Endothelial cell of umbilical vein (primary cell): Measurements from ENCODE around the gene ADH6. TPM values are rescaled to one million over a fixed set of nuclear protein-coding genes. Genes with fewer than 3 reads are reported as not detected.

ENCODE experiments used
- BruUV-seq: library from RNA; stranded (reverse); fragments of 400-500 nt; replicated peaks from 2 replicates; lab custom pipeline; 2021; lab: Mats Ljungman, UMichigan
- CTCF ChIA-PET: fragments of 300-600, 350-600 bp; sonication (Branson Sonifier 250); formaldehyde crosslinking; loops from one replicate; lab custom pipeline; 2021; ENCODE audit warnings: antibody characterized with exemption, inconsistent platforms; lab: Charles Lee
- POLR2A ChIA-PET: fragments of 300-600, 350-600 bp; sonication (Branson Sonifier 250); formaldehyde crosslinking; loops from one replicate; lab custom pipeline; 2021; ENCODE audit warnings: antibody characterized with exemption, inconsistent platforms; lab: Charles Lee
- DNase-seq: peaks from one replicate; pipeline ENCODE4 v3.0.0-alpha.2; 2011; ENCODE audit warnings: low read depth, low spot score
- FAIRE-seq: peaks from 2 replicates; lab custom pipeline; 2011; peaks lifted over from hg19 to GRCh38; lab: Jason Lieb, UNC
- H2AFZ ChIP-seq: 2 replicates; pipeline ENCODE4 v1.6.0; 2012; ENCODE audit warnings: low read depth, low read length, control low read depth, inconsistent platforms
- H3K27ac ChIP-seq: 2 replicates; pipeline ENCODE4 v1.5.1; 2011; ENCODE audit warnings: low read depth, mild to moderate bottlenecking, control low read depth, low read length, moderate library complexity; ENCODE audit not compliant: insufficient read depth
- H3K27me3 ChIP-seq, 2 experiments: 2 replicates each; pipeline versions ENCODE4 v1.6.0 to v1.6.1; 2011; ENCODE audit warnings: low read length in 2 of 2, mixed read lengths in 1 of 2; ENCODE audit not compliant: control insufficient read depth in 2 of 2, insufficient read depth in 2 of 2
- H3K36me3 ChIP-seq, 2 experiments: 2 replicates in 1 of 2; 3 replicates in 1 of 2; pipeline ENCODE4 v1.5.1; 2011; ENCODE audit warnings: low read length in 2 of 2, mild to moderate bottlenecking in 1 of 2, moderate library complexity in 1 of 2; ENCODE audit not compliant: control insufficient read depth in 2 of 2, insufficient read depth in 2 of 2; ENCODE audit errors: extremely low read depth in 1 of 2
- H3K4me1 ChIP-seq: 3 replicates; pipeline ENCODE4 v1.5.1; 2011; ENCODE audit warnings: mild to moderate bottlenecking, low read length; ENCODE audit not compliant: control insufficient read depth, insufficient read depth; ENCODE audit errors: extremely low read depth
- H3K4me2 ChIP-seq: 2 replicates; pipeline ENCODE4 v1.6.1; 2011; ENCODE audit warnings: low read length, control low read depth, mixed read lengths; ENCODE audit not compliant: insufficient read depth
- H3K4me3 ChIP-seq, 3 experiments: fragments of 200-600 bp in 1 of 3; sonication (generic), shearing (Covaris generic) in 1 of 3; replicated peaks in 1 of 3; 2 replicates each; pipeline ENCODE4 v1.5.1; 2011 to 2016; ENCODE audit warnings: control low read depth in 3 of 3, low read length in 3 of 3, mild to moderate bottlenecking in 2 of 3, inconsistent platforms in 1 of 3, low read depth in 1 of 3, moderate library complexity in 1 of 3; ENCODE audit not compliant: insufficient read depth in 1 of 3
- H3K79me2 ChIP-seq: 2 replicates; pipeline ENCODE4 v1.6.0; 2012; ENCODE audit warnings: low read length, inconsistent platforms; ENCODE audit not compliant: control insufficient read depth, insufficient read depth
- H3K9ac ChIP-seq: replicated peaks from 2 replicates; pipeline ENCODE3; 2011; ENCODE audit warnings: low read length, control low read depth; ENCODE audit not compliant: insufficient read depth; ENCODE audit errors: extremely low read depth
- H3K9me1 ChIP-seq: replicated peaks from 3 replicates; pipeline ENCODE4 v1.6.0; 2011; ENCODE audit warnings: mild to moderate bottlenecking, low read length; ENCODE audit not compliant: control insufficient read depth, insufficient read depth; ENCODE audit errors: extremely low read depth
- H3K9me3 ChIP-seq: replicated peaks from 2 replicates; pipeline ENCODE4 v1.5.1; 2012; ENCODE audit warnings: low read length, inconsistent platforms; ENCODE audit not compliant: control insufficient read depth, insufficient read depth
- H4K20me1 ChIP-seq: replicated peaks from 2 replicates; pipeline ENCODE3; 2011; ENCODE audit warnings: mild to moderate bottlenecking, low read length; ENCODE audit not compliant: control insufficient read depth, insufficient read depth; ENCODE audit errors: extremely low read depth
- EZH2 ChIP-seq: IDR thresholded peaks from 2 replicates; pipeline ENCODE4 v1.6.1; 2012; ENCODE audit warnings: borderline replicate concordance, low read depth, mild to moderate bottlenecking, moderate library complexity, low read length, inconsistent platforms; ENCODE audit not compliant: severe bottlenecking
- FOS ChIP-seq: IDR thresholded peaks from 2 replicates; pipeline ENCODE4 v1.6.1; 2011; ENCODE audit warnings: mild to moderate bottlenecking, low read length, moderate library complexity, borderline replicate concordance; ENCODE audit not compliant: insufficient read depth
- GATA2 ChIP-seq: IDR thresholded peaks from 2 replicates; pipeline ENCODE4 v1.7.0; 2011; ENCODE audit warnings: low read depth, mild to moderate bottlenecking, moderate library complexity, mixed read lengths, low read length; ENCODE audit not compliant: insufficient read length, insufficient read depth
- JUN ChIP-seq: IDR thresholded peaks from 2 replicates; pipeline ENCODE4 v1.6.1; 2011; ENCODE audit warnings: borderline replicate concordance, low read depth; ENCODE audit not compliant: insufficient read length, insufficient read depth
- MYC ChIP-seq: IDR thresholded peaks from one replicate; pipeline ENCODE4 v1.6.1; 2011; ENCODE audit warnings: mild to moderate bottlenecking, low read depth, low read length
- POLR2A ChIP-seq: IDR thresholded peaks from 2 replicates; pipeline ENCODE4 v1.6.1; 2012; ENCODE audit warnings: low read depth, mild to moderate bottlenecking, control low read depth, low read length
- POLR2AphosphoS5 ChIP-seq: IDR thresholded peaks from 2 replicates; pipeline ENCODE4 v1.6.1; 2012; ENCODE audit warnings: low read depth, mild to moderate bottlenecking, control low read depth, low read length, moderate library complexity; ENCODE audit not compliant: insufficient read depth
- dilution Hi-C: fragments of 300-500 bp; cut with MboI; formaldehyde crosslinking; loops from one replicate; pipeline ENCODE4 v1.15.0; 2019; ENCODE audit warnings: low sequenced_read_pairs; ENCODE audit not compliant: extremely low pct_ligation_motif_present
- intact Hi-C: fragments of 100-400 bp; cut with micrococcal nuclease; formaldehyde crosslinking; loops from one replicate; pipeline ENCODE4 v1.10.0; 2022
- polyA plus RNA-seq, 4 experiments: library from polyadenylated mRNA; depleted of rRNA in 3 of 4; stranded (reverse) in 3 of 4; unstranded in 1 of 4; fragments of >200 nt; gene quantifications; 2 replicates each; pipeline versions ENCODE4 v1.2.1 to v1.2.3, GENCODE V29; 2011 to 2012; ENCODE audit warnings: missing spikeins in 1 of 4
- total RNA-seq: library from RNA; stranded (reverse); gene quantifications from 2 replicates; pipeline ENCODE4 v1.2.3, GENCODE V29; 2021
- TF ChIP-seq, protein P1 (sequence below): IDR thresholded peaks from 2 replicates; pipeline ENCODE4 v1.6.1; 2011; ENCODE audit not compliant: insufficient read depth, insufficient read length
- TF ChIP-seq, protein P2 (sequence below), 2 donors: IDR thresholded peaks; 1 replicate in 1 of 2; 2 replicates in 1 of 2; pipeline ENCODE4 v1.5.1; 2011; ENCODE audit warnings: low read length in 2 of 2, mild to moderate bottlenecking in 2 of 2, moderate library complexity in 2 of 2, control low read depth in 1 of 2, inconsistent platforms in 1 of 2, low read depth in 1 of 2; ENCODE audit not compliant: insufficient read depth in 1 of 2; ENCODE audit errors: extremely low read depth in 1 of 2

Gene ADH6
- total and polyA plus RNA-seq, 2 donors (not counting 3 experiments of a cell fraction or from before 2014, with no cell fraction given) = not detected

DNA sequence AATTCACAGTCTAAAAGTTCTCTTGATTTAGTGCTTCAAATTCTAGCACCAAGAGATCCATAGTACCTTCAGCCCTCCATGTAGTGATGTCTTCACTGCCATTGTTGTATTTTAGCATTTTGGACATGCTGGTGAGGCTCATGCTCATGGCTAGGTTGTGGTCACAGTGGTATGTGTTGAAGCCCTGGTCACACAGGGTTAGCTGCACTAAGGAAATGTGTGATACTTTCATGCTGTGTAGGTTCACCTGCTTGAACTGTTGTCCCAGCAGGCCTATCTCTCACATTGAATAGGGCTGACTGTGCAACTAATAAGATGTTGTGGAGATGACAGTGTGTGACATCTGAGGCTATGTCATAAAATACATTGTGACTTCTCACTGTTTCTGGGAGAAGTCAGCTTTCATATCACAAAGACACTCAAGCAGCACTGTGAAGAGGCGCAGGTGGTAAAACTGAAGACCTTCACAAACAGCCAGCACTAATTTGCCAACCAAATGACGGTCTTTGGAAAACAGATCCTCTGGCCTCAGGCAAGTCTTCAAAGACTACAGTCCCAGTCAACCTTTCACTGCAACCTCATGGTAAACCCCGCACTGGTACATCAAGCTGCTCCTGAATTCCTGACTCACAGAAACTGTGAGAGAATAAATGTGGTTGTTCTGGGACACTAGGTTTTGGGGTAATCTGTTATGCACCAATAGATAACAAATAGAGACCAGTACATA lies 57.5 kb downstream of the ADH6 start:
- Histone ChIP-seq H3K4me1 (no peaks in the 10 kb centered on the region), H3K4me3 (no peak overlapping the region), H3K27ac (no peak overlapping the region), H3K4me2 (no peak overlapping the region), H3K9me3 (no peaks in the 10 kb centered on the region), H2AFZ (no peak overlapping the region), H3K36me3 (no peaks in the 10 kb centered on the region), H3K9ac (no peak overlapping the region), H3K27me3 (no peaks in the 10 kb centered on the region), H3K9me1 (no peaks in the 10 kb centered on the region), H3K79me2 (no peaks in the 10 kb centered on the region), H4K20me1 (no peaks in the 10 kb centered on the region)
- no peak for TF ChIP-seq MYC
- TF ChIP-seq, protein P1, sequence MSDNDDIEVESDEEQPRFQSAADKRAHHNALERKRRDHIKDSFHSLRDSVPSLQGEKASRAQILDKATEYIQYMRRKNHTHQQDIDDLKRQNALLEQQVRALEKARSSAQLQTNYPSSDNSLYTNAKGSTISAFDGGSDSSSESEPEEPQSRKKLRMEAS = no peak
- no peak for TF ChIP-seq FOS
- TF ChIP-seq, protein P2, sequence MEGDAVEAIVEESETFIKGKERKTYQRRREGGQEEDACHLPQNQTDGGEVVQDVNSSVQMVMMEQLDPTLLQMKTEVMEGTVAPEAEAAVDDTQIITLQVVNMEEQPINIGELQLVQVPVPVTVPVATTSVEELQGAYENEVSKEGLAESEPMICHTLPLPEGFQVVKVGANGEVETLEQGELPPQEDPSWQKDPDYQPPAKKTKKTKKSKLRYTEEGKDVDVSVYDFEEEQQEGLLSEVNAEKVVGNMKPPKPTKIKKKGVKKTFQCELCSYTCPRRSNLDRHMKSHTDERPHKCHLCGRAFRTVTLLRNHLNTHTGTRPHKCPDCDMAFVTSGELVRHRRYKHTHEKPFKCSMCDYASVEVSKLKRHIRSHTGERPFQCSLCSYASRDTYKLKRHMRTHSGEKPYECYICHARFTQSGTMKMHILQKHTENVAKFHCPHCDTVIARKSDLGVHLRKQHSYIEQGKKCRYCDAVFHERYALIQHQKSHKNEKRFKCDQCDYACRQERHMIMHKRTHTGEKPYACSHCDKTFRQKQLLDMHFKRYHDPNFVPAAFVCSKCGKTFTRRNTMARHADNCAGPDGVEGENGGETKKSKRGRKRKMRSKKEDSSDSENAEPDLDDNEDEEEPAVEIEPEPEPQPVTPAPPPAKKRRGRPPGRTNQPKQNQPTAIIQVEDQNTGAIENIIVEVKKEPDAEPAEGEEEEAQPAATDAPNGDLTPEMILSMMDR (IDR thresholded peaks at IDR 0.05; ENCODE audit: extremely low read depth in 1 of 2, insufficient read depth in 1 of 2, low read depth in 1 of 2, low read length in 2 of 2) = no peak
- no peak for TF ChIP-seq GATA2
- TF ChIP-seq JUN = no peak
- no peak for TF ChIP-seq POLR2AphosphoS5
- TF ChIP-seq EZH2 = no peak
- no peak for TF ChIP-seq POLR2A
- intact Hi-C loops = no loop called here
- ChIA-PET CTCF (interaction anchor here (1.5 kb wide), 1 partner anchor 17 kb away, joined by 4 read pairs; no protein-coding TSS in a partner anchor), POLR2A (no interaction called here)
- dilution Hi-C loops = no loop called here
- DNase-seq = no peak
- BruUV-seq = no TSS peak
- FAIRE-seq = no peak
